ENCODE results near the gene KRT28.

GRCh38 chr17:40799859-40800258, at the start of gene KRT28:
- no peak for TF ChIP-seq POLR2A (IDR thresholded peaks at IDR 0.05; ENCODE audit: low read length)
- no peak for TF ChIP-seq GATA1 (IDR thresholded peaks at IDR 0.05; ENCODE audit: low read depth, low read length)

Measured in erythroblast (primary cell).